Measurements from ENCODE around the gene CLCN5.

Gene CLCN5

DNA sequence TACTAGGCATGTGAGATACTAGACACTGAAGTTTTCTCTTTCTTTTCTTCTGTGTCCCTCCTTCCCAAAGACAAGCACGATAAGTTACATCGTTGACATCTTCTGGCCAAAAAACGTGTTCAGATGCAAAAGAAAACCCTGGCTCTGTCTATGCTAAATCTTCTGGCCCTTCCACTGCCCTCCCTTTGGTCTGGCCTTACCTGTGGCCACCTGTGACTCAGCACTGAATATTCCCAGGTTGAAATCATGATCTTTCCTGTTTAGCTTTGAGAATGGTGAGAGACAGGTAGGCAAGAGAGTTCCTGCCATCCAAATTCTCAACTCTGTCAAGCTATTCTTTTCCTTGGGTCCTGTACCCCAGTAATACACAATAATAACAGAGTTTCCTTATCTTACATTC, 12.3 kb downstream of the CLCN5 start:
- DNase-seq, result no peak

GRCh38 chrX:49947781-49948180, 25.4 kb downstream of the CLCN5 start:
- no peak for DNase-seq

GRCh38 chrX:49949961-49950360, 27.6 kb downstream of the CLCN5 start:
- no peak for DNase-seq

- no peak for DNase-seq
Observed at GRCh38 chrX:49951524-49952193, 29.3 kb downstream of the CLCN5 start.

DNA sequence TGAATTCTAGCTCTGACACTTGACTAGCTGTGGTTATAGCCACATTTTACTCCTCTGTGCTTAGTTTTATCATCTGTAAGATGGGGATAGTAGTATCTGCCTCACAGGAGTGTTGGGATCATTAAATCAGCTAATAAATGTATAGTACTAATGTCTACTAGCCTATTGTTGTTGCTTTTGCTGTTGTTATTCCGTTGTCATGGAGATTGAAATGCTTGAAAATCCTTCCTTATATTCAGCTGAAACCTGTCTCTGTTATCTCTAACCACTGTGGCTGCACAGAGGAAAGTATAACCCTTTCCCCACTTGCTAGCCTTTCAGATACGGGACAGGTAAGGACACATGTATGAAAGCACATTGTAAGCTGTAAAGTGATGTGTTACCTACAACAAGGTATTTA, 33.9 kb downstream of the CLCN5 start:
- DNase-seq, result no peak

DNA sequence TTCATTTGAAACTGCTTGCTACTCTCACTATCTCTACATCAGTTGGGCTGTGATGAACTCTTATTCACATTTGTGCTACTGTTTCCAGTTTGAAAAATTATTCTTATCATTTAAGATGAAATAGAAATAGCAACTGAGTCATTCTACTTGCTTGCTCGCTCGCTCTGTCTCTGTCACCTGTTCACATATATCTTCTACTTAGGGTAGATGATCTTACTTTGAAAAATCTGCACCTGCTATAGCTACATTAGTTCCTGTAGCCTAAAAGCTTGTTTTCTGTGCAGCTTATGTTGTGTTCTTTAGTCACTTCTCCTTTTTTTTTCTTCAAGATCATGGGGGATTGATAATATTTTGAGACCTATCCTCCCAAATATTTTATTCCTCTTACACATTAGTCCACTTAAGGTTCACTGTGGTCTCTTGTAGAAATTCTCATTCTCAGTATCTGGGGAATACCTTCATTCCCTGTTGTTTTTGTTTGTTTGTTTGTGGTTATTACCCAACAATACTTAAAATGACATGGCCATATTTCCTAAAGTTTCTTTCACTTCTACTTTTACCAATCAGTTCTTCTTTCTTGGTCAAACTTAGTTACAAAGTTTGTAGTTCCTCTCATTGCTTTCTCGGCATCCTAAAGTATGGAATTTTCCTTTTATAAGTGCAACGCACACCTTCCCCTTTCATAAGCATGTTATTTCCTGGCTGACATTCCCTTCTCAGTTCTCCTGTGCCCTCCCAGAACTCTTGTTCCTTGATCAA, 36.5 kb downstream of the CLCN5 start:
- no peak for DNase-seq

GRCh38 chrX:49959602-49960001, 37.2 kb downstream of the CLCN5 start:
- DNase-seq, result no peak

DNA sequence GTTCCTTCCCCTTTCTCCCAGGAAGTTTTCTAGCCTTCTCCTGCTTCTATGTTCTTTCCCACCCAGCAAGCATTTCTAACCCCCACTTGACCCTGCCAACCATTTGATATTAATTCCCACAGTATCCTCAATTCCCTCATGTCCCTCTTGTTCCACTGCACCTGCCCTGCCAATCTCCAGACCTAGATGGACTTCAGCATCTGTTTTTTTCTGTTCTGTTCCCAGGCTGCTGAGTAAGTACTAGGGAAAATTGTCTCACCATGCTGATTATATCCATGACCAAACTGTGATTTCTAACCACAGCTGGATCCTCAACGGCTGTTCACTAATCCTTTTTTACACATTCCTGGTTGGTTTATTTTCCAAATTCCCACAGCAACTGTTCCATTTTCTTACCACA, 37.7 kb downstream of the CLCN5 start:
- no peak for DNase-seq

GRCh38 chrX:49970674-49971073, 48.3 kb downstream of the CLCN5 start:
- no peak for DNase-seq

- no peak for DNase-seq
Observed at GRCh38 chrX:49972328-49972860, 50.0 kb downstream of the CLCN5 start.

GRCh38 chrX:49976682-49977197, 54.3 kb downstream of the CLCN5 start:
- no peak for DNase-seq

GRCh38 chrX:49977319-49978090, 55.1 kb downstream of the CLCN5 start:
- DNase-seq, result no peak

GRCh38 chrX:49978176-49978575, 55.8 kb downstream of the CLCN5 start:
- DNase-seq, result no peak

DNA sequence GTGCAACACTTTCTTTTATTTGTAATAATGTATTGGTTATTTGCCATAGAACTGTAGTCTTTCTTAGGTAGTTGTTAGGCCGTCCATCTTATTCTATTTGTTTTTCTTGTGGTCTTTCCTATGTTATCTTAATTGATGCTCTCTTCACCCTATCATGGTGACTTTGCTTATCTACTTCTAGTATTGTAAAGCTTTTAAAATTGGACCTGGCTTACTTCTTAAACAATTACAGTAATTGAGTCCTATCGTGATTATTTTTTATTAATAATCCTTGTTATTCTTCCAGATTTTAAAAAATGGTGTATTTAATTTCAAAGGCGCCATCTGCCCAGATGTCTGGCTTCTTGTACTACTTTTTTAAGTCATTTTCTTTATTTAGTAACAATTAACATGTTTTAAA, 63.7 kb downstream of the CLCN5 start:
- DNase-seq, result no peak

DNA sequence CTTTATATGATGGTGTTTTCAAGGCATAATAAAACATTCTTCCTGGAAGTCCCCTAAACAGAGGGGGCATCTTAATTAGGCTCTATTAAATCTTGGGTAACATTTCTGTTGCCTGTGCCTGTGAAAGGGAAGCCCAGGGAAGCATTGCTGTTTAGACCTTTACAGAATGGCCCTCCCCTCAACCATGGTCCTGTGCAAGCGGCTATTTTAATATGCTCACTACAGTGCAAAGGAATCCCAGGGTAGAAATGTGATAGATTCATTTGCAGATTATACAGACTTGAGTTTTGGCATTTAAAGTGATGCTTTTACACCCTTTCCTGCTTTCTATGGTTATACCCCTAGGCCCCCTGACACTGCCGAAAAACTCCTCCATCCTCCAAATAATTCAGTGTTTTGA, 65.3 kb downstream of the CLCN5 start:
- DNase-seq, result no peak

- no peak for DNase-seq
Observed at GRCh38 chrX:49988143-49988542, 65.7 kb downstream of the CLCN5 start.

- no peak for DNase-seq
Observed at GRCh38 chrX:49991758-49992157, 69.4 kb downstream of the CLCN5 start.

DNA sequence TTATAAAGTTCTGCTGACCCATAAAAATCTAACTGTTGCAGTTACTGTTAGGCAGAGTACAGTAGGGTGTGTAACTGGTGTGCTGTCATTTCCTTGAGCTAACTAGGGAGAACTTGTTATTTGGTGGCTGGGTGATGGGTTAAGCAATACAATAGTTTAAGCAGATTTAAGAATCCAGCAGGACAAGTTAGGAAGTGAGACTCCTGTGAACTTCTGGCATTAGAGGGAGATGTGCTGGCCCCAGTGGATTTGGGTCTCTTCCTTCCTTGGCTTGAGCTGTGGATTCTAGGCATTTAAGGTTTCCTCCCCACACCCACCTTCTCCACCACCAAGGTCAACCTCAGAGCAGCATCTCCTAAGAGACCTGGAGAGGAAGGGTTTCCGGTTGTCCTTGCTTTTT, 70.5 kb downstream of the CLCN5 start:
- DNase-seq, result no peak

- no peak for DNase-seq
Observed at GRCh38 chrX:49993661-49994060, 71.3 kb downstream of the CLCN5 start.

DNA sequence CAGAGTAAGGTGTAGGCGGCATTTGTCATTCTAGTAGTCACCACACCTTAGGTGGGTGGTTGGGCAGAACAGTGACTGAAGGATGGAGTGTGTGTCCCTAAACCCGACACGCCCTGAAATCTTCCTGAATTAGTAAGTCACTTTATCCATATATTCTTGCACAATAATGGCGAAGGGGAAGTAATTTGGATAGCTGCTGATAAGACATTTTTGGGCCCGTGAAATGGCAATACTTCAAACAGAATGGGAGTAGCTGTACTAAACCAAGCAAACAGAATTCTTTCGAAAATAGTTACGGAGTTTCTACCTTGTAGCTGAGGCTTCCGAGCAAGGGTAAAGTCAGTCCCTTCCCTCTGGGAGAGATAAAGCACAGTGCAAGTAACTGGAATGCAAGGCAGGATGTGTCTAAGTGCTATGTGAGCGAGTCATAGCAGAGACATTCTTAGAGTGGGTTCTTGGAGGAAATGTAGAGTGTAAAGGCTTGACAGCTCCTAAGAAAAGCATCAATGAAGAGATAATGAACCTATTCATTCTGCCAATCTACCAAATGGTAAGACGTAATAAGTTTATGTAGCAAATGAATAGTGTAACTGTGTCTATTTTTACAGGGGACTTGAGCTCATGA, 72.8 kb downstream of the CLCN5 start:
- DNase-seq, result no peak

- no peak for DNase-seq
Observed at GRCh38 chrX:49995795-49996455, 73.5 kb downstream of the CLCN5 start.

GRCh38 chrX:49996474-49996873, 74.1 kb downstream of the CLCN5 start:
- no peak for DNase-seq

Measured in activated CD4-positive, alpha-beta T cell treated with anti-CD3 and anti-CD28 coated beads for 1 hour (primary cell).